Measurements from ENCODE around the gene ELP4. TPM values are rescaled to one million over a fixed set of nuclear protein-coding genes. Genes with fewer than 3 reads are reported as not detected.
"Not testable (repeated sequence)": the region's sequence is repeated elsewhere in the genome, so short reads cannot be mapped to it uniquely, and the experiment has no call there.

The ELP4 gene
- total RNA-seq, 1 donor from 2014 or later = 25.6 TPM

DNA sequence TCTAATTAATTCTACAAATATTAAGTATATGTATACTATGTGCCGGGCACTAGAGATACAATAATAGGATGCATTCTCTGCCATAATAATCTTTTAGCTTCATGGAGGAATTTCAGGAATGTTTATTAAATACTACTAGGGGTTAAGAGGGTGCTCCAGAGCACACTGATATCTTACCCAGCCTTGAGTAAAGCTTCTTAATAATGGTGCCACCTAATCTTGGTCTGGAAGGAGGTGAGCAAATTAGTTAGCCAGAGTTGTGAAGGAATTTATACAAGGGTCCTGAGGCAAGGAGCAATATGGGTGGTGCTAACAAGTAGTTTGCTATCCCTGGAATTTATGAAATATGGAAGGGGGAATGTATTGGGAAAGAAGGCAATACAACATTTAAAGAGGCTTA is 21.7 kb downstream of the ELP4 start:
- H3K4me3 ChIP-seq (ENCODE audit: low read length in 3 of 3) = no peak overlapping the region
- H3K4me1 ChIP-seq (ENCODE audit: control insufficient read depth in 3 of 3, insufficient read depth in 3 of 3, low read length in 3 of 3) = no peaks in the 10 kb centered on the region
- no peaks in the 10 kb centered on the region for H3K27me3 ChIP-seq (ENCODE audit: control insufficient read depth in 3 of 3, insufficient read depth in 3 of 3, low read length in 3 of 3)
- no peak overlapping the region for H3K9ac ChIP-seq (ENCODE audit: low read depth in 1 of 3, low read length in 3 of 3)
- H3K36me3 ChIP-seq (ENCODE audit: control insufficient read depth in 3 of 3, insufficient read depth in 3 of 3, low read length in 3 of 3) = no peaks in the 10 kb centered on the region
- H3K9me3 ChIP-seq (ENCODE audit: control insufficient read depth in 3 of 3, low read length in 3 of 3) = no peaks in the 10 kb centered on the region
- H3K27ac ChIP-seq (ENCODE audit: low read depth, low read length) = no peak overlapping the region

- Histone ChIP-seq H3K9me3 (ENCODE audit: control insufficient read depth in 3 of 3, low read length in 3 of 3) (no peaks in the 10 kb centered on the region), H3K4me1 (ENCODE audit: control insufficient read depth in 3 of 3, insufficient read depth in 3 of 3, low read length in 3 of 3) (no peaks in the 10 kb centered on the region), H3K27me3 (ENCODE audit: control insufficient read depth in 3 of 3, insufficient read depth in 3 of 3, low read length in 3 of 3) (no peaks in the 10 kb centered on the region), H3K36me3 (ENCODE audit: control insufficient read depth in 3 of 3, insufficient read depth in 3 of 3, low read length in 3 of 3) (no peaks in the 10 kb centered on the region), H3K27ac (ENCODE audit: low read depth, low read length) (no peak overlapping the region), H3K9ac (ENCODE audit: low read depth in 1 of 3, low read length in 3 of 3) (no peak overlapping the region), H3K4me3 (ENCODE audit: low read length in 3 of 3) (no peak overlapping the region)
Measured at GRCh38 chr11:31535479-31535878, 25.9 kb downstream of the ELP4 start.

GRCh38 chr11:31542862-31543261 is 33.3 kb downstream of the ELP4 start:
- Histone ChIP-seq H3K27ac (ENCODE audit: low read depth, low read length) (no peak overlapping the region), H3K9ac (ENCODE audit: low read depth in 1 of 3, low read length in 3 of 3) (no peak overlapping the region), H3K4me3 (ENCODE audit: low read length in 3 of 3) (no peak overlapping the region), H3K4me1 (ENCODE audit: control insufficient read depth in 3 of 3, insufficient read depth in 3 of 3, low read length in 3 of 3) (no peaks in the 10 kb centered on the region), H3K9me3 (ENCODE audit: control insufficient read depth in 3 of 3, low read length in 3 of 3) (peaks cover 0 to 2% (median 0%) of the 10 kb centered on the region in 3 donors), H3K27me3 (ENCODE audit: control insufficient read depth in 3 of 3, insufficient read depth in 3 of 3, low read length in 3 of 3) (no peaks in the 10 kb centered on the region), H3K36me3 (ENCODE audit: control insufficient read depth in 3 of 3, insufficient read depth in 3 of 3, low read length in 3 of 3) (peaks cover 5 to 16% (median 14%) of the 10 kb centered on the region in 3 donors)

GRCh38 chr11:31555938-31556337 is 46.4 kb downstream of the ELP4 start:
- no peaks in the 10 kb centered on the region for H3K27me3 ChIP-seq (ENCODE audit: control insufficient read depth in 3 of 3, insufficient read depth in 3 of 3, low read length in 3 of 3)
- no peak overlapping the region for H3K9ac ChIP-seq (ENCODE audit: low read depth in 1 of 3, low read length in 3 of 3)
- no peaks in the 10 kb centered on the region for H3K36me3 ChIP-seq (ENCODE audit: control insufficient read depth in 3 of 3, insufficient read depth in 3 of 3, low read length in 3 of 3)
- H3K4me1 ChIP-seq (ENCODE audit: control insufficient read depth in 3 of 3, insufficient read depth in 3 of 3, low read length in 3 of 3) = peaks cover 0 to 4% (median 3%) of the 10 kb centered on the region in 3 donors
- H3K4me3 ChIP-seq (ENCODE audit: low read length in 3 of 3) = no peak overlapping the region
- no peak overlapping the region for H3K27ac ChIP-seq (ENCODE audit: low read depth, low read length)
- H3K9me3 ChIP-seq (ENCODE audit: control insufficient read depth in 3 of 3, low read length in 3 of 3) = no peaks in the 10 kb centered on the region

- Histone ChIP-seq H3K36me3 (ENCODE audit: control insufficient read depth in 3 of 3, insufficient read depth in 3 of 3, low read length in 3 of 3) (no peaks in the 10 kb centered on the region), H3K9ac (ENCODE audit: low read depth in 1 of 3, low read length in 3 of 3) (no peak overlapping the region), H3K27ac (ENCODE audit: low read depth, low read length) (no peak overlapping the region), H3K4me1 (ENCODE audit: control insufficient read depth in 3 of 3, insufficient read depth in 3 of 3, low read length in 3 of 3) (peaks cover 0 to 4% (median 3%) of the 10 kb centered on the region in 3 donors), H3K4me3 (ENCODE audit: low read length in 3 of 3) (no peak overlapping the region), H3K27me3 (ENCODE audit: control insufficient read depth in 3 of 3, insufficient read depth in 3 of 3, low read length in 3 of 3) (no peaks in the 10 kb centered on the region), H3K9me3 (ENCODE audit: control insufficient read depth in 3 of 3, low read length in 3 of 3) (no peaks in the 10 kb centered on the region)
Measured at GRCh38 chr11:31558001-31558400, 48.4 kb downstream of the ELP4 start.

GRCh38 chr11:31560842-31561476 is 51.4 kb downstream of the ELP4 start:
- Histone ChIP-seq H3K4me3 (ENCODE audit: low read length in 3 of 3) (no peak overlapping the region), H3K9ac (ENCODE audit: low read depth in 1 of 3, low read length in 3 of 3) (no peak overlapping the region), H3K9me3 (ENCODE audit: control insufficient read depth in 3 of 3, low read length in 3 of 3) (no peaks in the 10 kb centered on the region), H3K27me3 (ENCODE audit: control insufficient read depth in 3 of 3, insufficient read depth in 3 of 3, low read length in 3 of 3) (no peaks in the 10 kb centered on the region), H3K4me1 (ENCODE audit: control insufficient read depth in 3 of 3, insufficient read depth in 3 of 3, low read length in 3 of 3) (peaks cover 0 to 4% (median 3%) of the 10 kb centered on the region in 3 donors), H3K27ac (ENCODE audit: low read depth, low read length) (no peak overlapping the region), H3K36me3 (ENCODE audit: control insufficient read depth in 3 of 3, insufficient read depth in 3 of 3, low read length in 3 of 3) (no peaks in the 10 kb centered on the region)

- H3K4me3 ChIP-seq (ENCODE audit: low read length in 3 of 3); H3K36me3 ChIP-seq (ENCODE audit: control insufficient read depth in 3 of 3, insufficient read depth in 3 of 3, low read length in 3 of 3); H3K27me3 ChIP-seq (ENCODE audit: control insufficient read depth in 3 of 3, insufficient read depth in 3 of 3, low read length in 3 of 3); H3K9me3 ChIP-seq (ENCODE audit: control insufficient read depth in 3 of 3, low read length in 3 of 3); H3K9ac ChIP-seq (ENCODE audit: low read depth in 1 of 3, low read length in 3 of 3); H3K4me1 ChIP-seq (ENCODE audit: control insufficient read depth in 3 of 3, insufficient read depth in 3 of 3, low read length in 3 of 3); H3K27ac ChIP-seq (ENCODE audit: low read depth, low read length): not testable (repeated sequence)
Measured at GRCh38 chr11:31564517-31564916, 55.0 kb downstream of the ELP4 start.

GRCh38 chr11:31574133-31574532 is 64.6 kb downstream of the ELP4 start:
- H3K4me3 ChIP-seq (ENCODE audit: low read length in 3 of 3); H3K27me3 ChIP-seq (ENCODE audit: control insufficient read depth in 3 of 3, insufficient read depth in 3 of 3, low read length in 3 of 3); H3K9me3 ChIP-seq (ENCODE audit: control insufficient read depth in 3 of 3, low read length in 3 of 3); H3K4me1 ChIP-seq (ENCODE audit: control insufficient read depth in 3 of 3, insufficient read depth in 3 of 3, low read length in 3 of 3); H3K9ac ChIP-seq (ENCODE audit: low read depth in 1 of 3, low read length in 3 of 3); H3K27ac ChIP-seq (ENCODE audit: low read depth, low read length); H3K36me3 ChIP-seq (ENCODE audit: control insufficient read depth in 3 of 3, insufficient read depth in 3 of 3, low read length in 3 of 3): not testable (repeated sequence)

DNA sequence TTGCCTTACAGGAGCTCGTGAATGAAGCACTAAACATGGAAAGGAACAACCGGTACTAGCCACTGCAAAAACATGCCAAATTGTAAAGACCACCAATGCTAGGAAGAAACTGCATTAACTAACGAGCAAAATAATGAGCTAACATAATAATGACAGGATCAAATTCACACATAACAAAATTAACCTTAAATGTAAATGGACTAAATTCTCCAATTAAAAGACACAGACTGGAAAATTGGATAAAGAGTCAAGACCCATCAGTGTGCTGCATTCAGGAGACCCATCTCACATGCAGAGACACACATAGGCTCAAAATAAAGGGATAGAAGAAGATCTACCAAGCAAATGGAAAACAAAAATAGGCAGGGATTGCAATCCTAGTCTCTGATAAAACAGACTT is 66.2 kb downstream of the ELP4 start:
- not testable (repeated sequence) for H3K4me1 ChIP-seq (ENCODE audit: control insufficient read depth in 3 of 3, insufficient read depth in 3 of 3, low read length in 3 of 3); H3K9me3 ChIP-seq (ENCODE audit: control insufficient read depth in 3 of 3, low read length in 3 of 3); H3K27me3 ChIP-seq (ENCODE audit: control insufficient read depth in 3 of 3, insufficient read depth in 3 of 3, low read length in 3 of 3); H3K27ac ChIP-seq (ENCODE audit: low read depth, low read length); H3K4me3 ChIP-seq (ENCODE audit: low read length in 3 of 3); H3K9ac ChIP-seq (ENCODE audit: low read depth in 1 of 3, low read length in 3 of 3); H3K36me3 ChIP-seq (ENCODE audit: control insufficient read depth in 3 of 3, insufficient read depth in 3 of 3, low read length in 3 of 3)

- H3K9ac ChIP-seq (ENCODE audit: low read depth in 1 of 3, low read length in 3 of 3); H3K4me1 ChIP-seq (ENCODE audit: control insufficient read depth in 3 of 3, insufficient read depth in 3 of 3, low read length in 3 of 3); H3K9me3 ChIP-seq (ENCODE audit: control insufficient read depth in 3 of 3, low read length in 3 of 3); H3K27ac ChIP-seq (ENCODE audit: low read depth, low read length); H3K4me3 ChIP-seq (ENCODE audit: low read length in 3 of 3); H3K27me3 ChIP-seq (ENCODE audit: control insufficient read depth in 3 of 3, insufficient read depth in 3 of 3, low read length in 3 of 3); H3K36me3 ChIP-seq (ENCODE audit: control insufficient read depth in 3 of 3, insufficient read depth in 3 of 3, low read length in 3 of 3): not testable (repeated sequence)
Measured at GRCh38 chr11:31579412-31579811, 69.8 kb downstream of the ELP4 start.

DNA sequence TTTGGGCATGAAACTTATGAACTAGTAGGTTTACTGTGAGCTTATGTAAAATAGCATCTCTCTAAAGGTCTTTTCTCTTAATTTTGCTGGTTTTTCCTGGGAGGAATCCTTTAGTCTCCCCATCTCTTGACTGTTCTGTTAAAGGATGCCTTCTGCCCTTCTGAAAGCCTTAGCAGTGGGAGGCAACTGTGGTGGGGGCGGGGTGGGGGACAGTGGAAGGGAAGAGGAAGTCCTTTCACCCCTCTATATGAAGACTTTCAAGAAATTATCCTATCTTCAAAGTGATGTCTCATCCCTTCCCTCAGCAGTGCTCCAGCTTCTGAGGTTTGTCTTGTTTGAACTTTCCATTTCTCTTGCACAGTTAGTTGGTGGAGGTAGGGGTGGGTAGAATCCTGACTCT is 73.1 kb downstream of the ELP4 start:
- no peaks in the 10 kb centered on the region for H3K27me3 ChIP-seq (ENCODE audit: control insufficient read depth in 3 of 3, insufficient read depth in 3 of 3, low read length in 3 of 3)
- no peaks in the 10 kb centered on the region for H3K4me1 ChIP-seq (ENCODE audit: control insufficient read depth in 3 of 3, insufficient read depth in 3 of 3, low read length in 3 of 3)
- no peak overlapping the region for H3K9ac ChIP-seq (ENCODE audit: low read depth in 1 of 3, low read length in 3 of 3)
- no peak overlapping the region for H3K27ac ChIP-seq (ENCODE audit: low read depth, low read length)
- no peak overlapping the region for H3K4me3 ChIP-seq (ENCODE audit: low read length in 3 of 3)
- H3K9me3 ChIP-seq (ENCODE audit: control insufficient read depth in 3 of 3, low read length in 3 of 3) = no peaks in the 10 kb centered on the region
- no peaks in the 10 kb centered on the region for H3K36me3 ChIP-seq (ENCODE audit: control insufficient read depth in 3 of 3, insufficient read depth in 3 of 3, low read length in 3 of 3)
